SK-N-SH (cell line): ENCODE measurements around the gene SMIM26. TPM values are rescaled to one million over a fixed set of nuclear protein-coding genes. Genes with fewer than 3 reads are reported as not detected.

Experiments used
- CTCF ChIA-PET: fragments of 300-600, 350-600 bp; formaldehyde crosslinking; extraction: SDS; loops from one replicate; lab custom pipeline; 2021; lab: Yijun Ruan, JAX
- POLR2A ChIA-PET: fragments of 350-600 bp; sonication (Branson Sonifier 250); formaldehyde crosslinking; extraction: SDS; loops from one replicate; lab custom pipeline; 2020; ENCODE audit warnings: antibody characterized with exemption, inconsistent platforms; lab: Yijun Ruan, JAX
- DNase-seq: peaks from one replicate; pipeline ENCODE4 v3.0.0; 2012
- H2AFZ ChIP-seq: fragments of 200-600 bp; sonication (generic); 2 replicates; pipeline ENCODE4 v1.8.1; 2016; ENCODE audit warnings: antibody characterized with exemption, mild to moderate bottlenecking, low read depth
- H3F3A ChIP-seq: fragments of 200-600 bp; sonication (generic); replicated peaks from 2 replicates; pipeline ENCODE3; 2016; ENCODE audit warnings: antibody characterized with exemption, mild to moderate bottlenecking; ENCODE audit not compliant: insufficient read depth
- H3K27ac ChIP-seq, 2 experiments: fragments of 200-500 bp in 1 of 2; fragments of 200-600 bp in 1 of 2; sonication (Bioruptor generic) in 1 of 2; sonication (generic), shearing (Covaris generic) in 1 of 2; 2 replicates each; pipeline versions ENCODE4 v1.5.1 to v1.6.1; 2014 to 2016; ENCODE audit warnings: low read depth in 2 of 2, inconsistent platforms in 1 of 2, low read length in 1 of 2, mild to moderate bottlenecking in 1 of 2, mixed read lengths in 1 of 2
- H3K27me3 ChIP-seq: fragments of 200-600 bp; sonication (generic), shearing (Covaris generic); 2 replicates; pipeline ENCODE4 v1.6.1; 2016; ENCODE audit warnings: mixed run types; ENCODE audit not compliant: insufficient read depth
- H3K36me3 ChIP-seq, 2 experiments: fragments of 200-500 bp in 1 of 2; fragments of 200-600 bp in 1 of 2; sonication (Bioruptor generic) in 1 of 2; sonication (generic) in 1 of 2; replicated peaks in 1 of 2; 2 replicates each; pipeline versions ENCODE3 to v1.5.1; 2014 to 2016; ENCODE audit warnings: low read length in 1 of 2, mild to moderate bottlenecking in 1 of 2; ENCODE audit not compliant: insufficient read depth in 2 of 2, control insufficient read depth in 1 of 2
- H3K4me1 ChIP-seq, 2 experiments: fragments of 200-500 bp in 1 of 2; fragments of 200-600 bp in 1 of 2; sonication (Bioruptor generic) in 1 of 2; sonication (generic), shearing (Covaris generic) in 1 of 2; 2 replicates each; pipeline versions ENCODE4 v1.5.1 to v1.6.1; 2014 to 2016; ENCODE audit warnings: low read depth in 1 of 2, low read length in 1 of 2, mixed run types in 1 of 2; ENCODE audit not compliant: insufficient read depth in 2 of 2, control insufficient read depth in 1 of 2
- H3K4me2 ChIP-seq: fragments of 200-600 bp; sonication (generic), shearing (Covaris generic); 2 replicates; pipeline ENCODE4 v1.6.1; 2017; ENCODE audit warnings: mixed run types
- H3K4me3 ChIP-seq, 2 experiments: fragments of 200-500 bp in 1 of 2; fragments of 200-600 bp in 1 of 2; sonication (Bioruptor generic) in 1 of 2; sonication (generic), shearing (Covaris generic) in 1 of 2; 2 replicates each; pipeline versions ENCODE4 v1.5.1 to v1.8.1; 2014 to 2016; ENCODE audit warnings: low read depth in 2 of 2, inconsistent platforms in 1 of 2, low read length in 1 of 2, mild to moderate bottlenecking in 1 of 2, mixed read lengths in 1 of 2, moderate library complexity in 1 of 2
- H3K79me2 ChIP-seq: fragments of 200-600 bp; sonication (generic); 2 replicates; pipeline ENCODE4 v1.8.1; 2017; ENCODE audit warnings: mild to moderate bottlenecking; ENCODE audit not compliant: insufficient read depth
- H3K9ac ChIP-seq: fragments of 200-600 bp; sonication (generic); 2 replicates; pipeline ENCODE4 v1.6.1; 2017; ENCODE audit warnings: mixed run types
- H3K9me2 ChIP-seq: fragments of 200-600 bp; sonication (generic); 2 replicates; pipeline ENCODE4 v1.6.1; 2017; ENCODE audit warnings: mixed run types
- H3K9me3 ChIP-seq: fragments of 200-600 bp; sonication (generic); 2 replicates; pipeline ENCODE4 v1.6.1; 2017; ENCODE audit warnings: mixed run types, mild to moderate bottlenecking, moderate library complexity
- H4K20me1 ChIP-seq: fragments of 200-600 bp; sonication (generic); 2 replicates; pipeline ENCODE4 v1.6.1; 2017; ENCODE audit warnings: mild to moderate bottlenecking, mixed run types; ENCODE audit not compliant: insufficient read depth
- EP300 ChIP-seq, 2 experiments: IDR thresholded peaks; 2 replicates each; pipeline versions ENCODE4 v1.4.0 to v1.6.1; 2012; ENCODE audit warnings: borderline replicate concordance in 1 of 2, low read depth in 1 of 2, low read length in 1 of 2
- FOXM1 ChIP-seq: IDR thresholded peaks from 2 replicates; pipeline ENCODE4 v1.4.0; 2012; ENCODE audit warnings: low read depth, mild to moderate bottlenecking
- GABPA ChIP-seq: IDR thresholded peaks from 2 replicates; pipeline ENCODE4 v1.4.0; 2012; ENCODE audit warnings: low read depth, mild to moderate bottlenecking
- MEF2A ChIP-seq: IDR thresholded peaks from 2 replicates; pipeline ENCODE4 v1.4.0; 2012; ENCODE audit warnings: low read depth, borderline replicate concordance
- NRF1 ChIP-seq: IDR thresholded peaks from 2 replicates; pipeline ENCODE4 v1.6.1; 2012; ENCODE audit warnings: low read depth, mild to moderate bottlenecking, low read length
- PBX3 ChIP-seq: IDR thresholded peaks from 2 replicates; pipeline ENCODE4; 2012
- POLR2AphosphoS5 ChIP-seq: IDR thresholded peaks from 2 replicates; pipeline ENCODE4 v1.6.1; 2012; ENCODE audit warnings: low read depth, low read length
- RCOR1 ChIP-seq: fragments of 150-350 bp; IDR thresholded peaks from 2 replicates; pipeline ENCODE4 v1.6.1; 2017; ENCODE audit warnings: antibody characterized with exemption, low read length
- SMC3 ChIP-seq: IDR thresholded peaks from 2 replicates; pipeline ENCODE4 v1.6.1; 2012; ENCODE audit warnings: low read depth, low read length, improper control_type of control experiment
- TAF1 ChIP-seq: IDR thresholded peaks from 2 replicates; pipeline ENCODE4 v1.6.1; 2012; ENCODE audit warnings: low read depth, mild to moderate bottlenecking, low read length, moderate library complexity, borderline replicate concordance
- TCF12 ChIP-seq: IDR thresholded peaks from 2 replicates; pipeline ENCODE4 v1.4.0; 2012
- TEAD4 ChIP-seq: IDR thresholded peaks from 2 replicates; pipeline ENCODE4 v1.4.0; 2012; ENCODE audit warnings: mild to moderate bottlenecking, borderline replicate concordance; ENCODE audit not compliant: insufficient read depth
- USF2 ChIP-seq: fragments of 150-350 bp; IDR thresholded peaks from 2 replicates; pipeline ENCODE4 v1.6.1; 2017; ENCODE audit warnings: antibody characterized with exemption, low read length, low read depth, borderline replicate concordance
- whole genome bisulfite sequencing: methylation state at CpG from one replicate; pipeline ENCODE4 v1.1.6; 2017; ENCODE audit warnings: low lambda C conversion rate; 5-methylcytosine and 5-hydroxymethylcytosine counted together
- polyA plus RNA-seq, 3 experiments: library from polyadenylated mRNA; depleted of rRNA; stranded (reverse); fragments of >200 nt; gene quantifications; 2 replicates each; pipeline ENCODE4 v1.2.3, GENCODE V29; 2012
- TF ChIP-seq, protein P1 (sequence below): IDR thresholded peaks from 2 replicates; pipeline ENCODE4 v1.6.1; 2012; ENCODE audit warnings: mild to moderate bottlenecking, low read depth, low read length, moderate library complexity
- TF ChIP-seq, protein P2 (sequence below): IDR thresholded peaks from 2 replicates; pipeline ENCODE4 v1.4.0; 2012; ENCODE audit warnings: low read depth
- TF ChIP-seq, protein P3 (sequence below): fragments of 200-600 bp; sonication (generic); IDR thresholded peaks from 2 replicates; pipeline ENCODE4 v1.6.1; 2017; ENCODE audit warnings: antibody characterized with exemption, mild to moderate bottlenecking, moderate library complexity
- TF ChIP-seq, protein P4 (sequence below): IDR thresholded peaks from 2 replicates; pipeline ENCODE4 v1.4.0; 2012; ENCODE audit warnings: low read depth, borderline replicate concordance

Gene SMIM26
- polyA plus RNA-seq, 1 of the 3 experiments (the other 2 are of a cell fraction) = 155 TPM

GRCh38 chr20:18545566-18545965 is 21.7 kb upstream of the SMIM26 start:
- Histone ChIP-seq H3K9ac (no peak overlapping the region), H3K9me3 (no peaks in the 10 kb centered on the region), H3K79me2 (no peaks in the 10 kb centered on the region), H3K4me1 (no peaks in the 10 kb centered on the region), H3K4me3 (no peak overlapping the region), H4K20me1 (no peaks in the 10 kb centered on the region), H3F3A (no peaks in the 10 kb centered on the region), H2AFZ (no peak overlapping the region), H3K27me3 (no peaks in the 10 kb centered on the region), H3K4me2 (no peak overlapping the region), H3K9me2 (no peaks in the 10 kb centered on the region), H3K27ac (no peak overlapping the region), H3K36me3 (peaks cover 29 to 67% of the 10 kb centered on the region in 2 experiments)
- ChIA-PET POLR2A (no interaction called here), CTCF (no interaction called here)
- 92% methylated on average over 1 of the region's 1 CpG for WGBS
- TF ChIP-seq NRF1 (no peak), TCF12 (no peak), SMC3 (no peak), POLR2AphosphoS5 (no peak), TEAD4 (no peak), MEF2A (no peak), GABPA (no peak), FOXM1 (no peak), PBX3 (no peak), RCOR1 (no peak), TAF1 (no peak), USF2 (no peak), EP300 (IDR thresholded peaks at IDR 0.05; ENCODE audit: borderline replicate concordance in 1 of 2, low read depth in 1 of 2, low read length in 1 of 2) (no peak)
- TF ChIP-seq, protein P1, sequence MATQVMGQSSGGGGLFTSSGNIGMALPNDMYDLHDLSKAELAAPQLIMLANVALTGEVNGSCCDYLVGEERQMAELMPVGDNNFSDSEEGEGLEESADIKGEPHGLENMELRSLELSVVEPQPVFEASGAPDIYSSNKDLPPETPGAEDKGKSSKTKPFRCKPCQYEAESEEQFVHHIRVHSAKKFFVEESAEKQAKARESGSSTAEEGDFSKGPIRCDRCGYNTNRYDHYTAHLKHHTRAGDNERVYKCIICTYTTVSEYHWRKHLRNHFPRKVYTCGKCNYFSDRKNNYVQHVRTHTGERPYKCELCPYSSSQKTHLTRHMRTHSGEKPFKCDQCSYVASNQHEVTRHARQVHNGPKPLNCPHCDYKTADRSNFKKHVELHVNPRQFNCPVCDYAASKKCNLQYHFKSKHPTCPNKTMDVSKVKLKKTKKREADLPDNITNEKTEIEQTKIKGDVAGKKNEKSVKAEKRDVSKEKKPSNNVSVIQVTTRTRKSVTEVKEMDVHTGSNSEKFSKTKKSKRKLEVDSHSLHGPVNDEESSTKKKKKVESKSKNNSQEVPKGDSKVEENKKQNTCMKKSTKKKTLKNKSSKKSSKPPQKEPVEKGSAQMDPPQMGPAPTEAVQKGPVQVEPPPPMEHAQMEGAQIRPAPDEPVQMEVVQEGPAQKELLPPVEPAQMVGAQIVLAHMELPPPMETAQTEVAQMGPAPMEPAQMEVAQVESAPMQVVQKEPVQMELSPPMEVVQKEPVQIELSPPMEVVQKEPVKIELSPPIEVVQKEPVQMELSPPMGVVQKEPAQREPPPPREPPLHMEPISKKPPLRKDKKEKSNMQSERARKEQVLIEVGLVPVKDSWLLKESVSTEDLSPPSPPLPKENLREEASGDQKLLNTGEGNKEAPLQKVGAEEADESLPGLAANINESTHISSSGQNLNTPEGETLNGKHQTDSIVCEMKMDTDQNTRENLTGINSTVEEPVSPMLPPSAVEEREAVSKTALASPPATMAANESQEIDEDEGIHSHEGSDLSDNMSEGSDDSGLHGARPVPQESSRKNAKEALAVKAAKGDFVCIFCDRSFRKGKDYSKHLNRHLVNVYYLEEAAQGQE = no peak
- TF ChIP-seq, protein P2, sequence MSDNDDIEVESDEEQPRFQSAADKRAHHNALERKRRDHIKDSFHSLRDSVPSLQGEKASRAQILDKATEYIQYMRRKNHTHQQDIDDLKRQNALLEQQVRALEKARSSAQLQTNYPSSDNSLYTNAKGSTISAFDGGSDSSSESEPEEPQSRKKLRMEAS = no peak
- TF ChIP-seq, protein P3, sequence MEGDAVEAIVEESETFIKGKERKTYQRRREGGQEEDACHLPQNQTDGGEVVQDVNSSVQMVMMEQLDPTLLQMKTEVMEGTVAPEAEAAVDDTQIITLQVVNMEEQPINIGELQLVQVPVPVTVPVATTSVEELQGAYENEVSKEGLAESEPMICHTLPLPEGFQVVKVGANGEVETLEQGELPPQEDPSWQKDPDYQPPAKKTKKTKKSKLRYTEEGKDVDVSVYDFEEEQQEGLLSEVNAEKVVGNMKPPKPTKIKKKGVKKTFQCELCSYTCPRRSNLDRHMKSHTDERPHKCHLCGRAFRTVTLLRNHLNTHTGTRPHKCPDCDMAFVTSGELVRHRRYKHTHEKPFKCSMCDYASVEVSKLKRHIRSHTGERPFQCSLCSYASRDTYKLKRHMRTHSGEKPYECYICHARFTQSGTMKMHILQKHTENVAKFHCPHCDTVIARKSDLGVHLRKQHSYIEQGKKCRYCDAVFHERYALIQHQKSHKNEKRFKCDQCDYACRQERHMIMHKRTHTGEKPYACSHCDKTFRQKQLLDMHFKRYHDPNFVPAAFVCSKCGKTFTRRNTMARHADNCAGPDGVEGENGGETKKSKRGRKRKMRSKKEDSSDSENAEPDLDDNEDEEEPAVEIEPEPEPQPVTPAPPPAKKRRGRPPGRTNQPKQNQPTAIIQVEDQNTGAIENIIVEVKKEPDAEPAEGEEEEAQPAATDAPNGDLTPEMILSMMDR = no peak
- TF ChIP-seq, protein P4, sequence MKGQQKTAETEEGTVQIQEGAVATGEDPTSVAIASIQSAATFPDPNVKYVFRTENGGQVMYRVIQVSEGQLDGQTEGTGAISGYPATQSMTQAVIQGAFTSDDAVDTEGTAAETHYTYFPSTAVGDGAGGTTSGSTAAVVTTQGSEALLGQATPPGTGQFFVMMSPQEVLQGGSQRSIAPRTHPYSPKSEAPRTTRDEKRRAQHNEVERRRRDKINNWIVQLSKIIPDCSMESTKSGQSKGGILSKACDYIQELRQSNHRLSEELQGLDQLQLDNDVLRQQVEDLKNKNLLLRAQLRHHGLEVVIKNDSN = no peak
- no peak for DNase-seq
